Stimulated activated memory B cell treated with anti-CD40 and anti-IgM and Interleukin-4, amounts not matched to agents 10 μg/mL and 1 μg/mL and 100 μg/mL, for 72 hours (primary cell): Measurements from ENCODE around the gene TMEM267.
"Not testable (repeated sequence)": the region's sequence is repeated elsewhere in the genome, so short reads cannot be mapped to it uniquely, and the experiment has no call there.

Experiments
- ATAC-seq: fragments of 150-1000 bp; cut with Tn5 transposase; 2 replicates; pipeline ENCODE4 v1.10.0; 2021
- H3K27ac Mint-ChIP-seq: one replicate; pipeline ENCODE4 v1.8.0; 2022; ENCODE audit warnings: mild to moderate bottlenecking, mixed read lengths
- H3K27me3 Mint-ChIP-seq: one replicate; pipeline ENCODE4 v1.8.0; 2022; ENCODE audit warnings: mixed read lengths
- H3K36me3 Mint-ChIP-seq: one replicate; pipeline ENCODE4 v1.8.0; 2022; ENCODE audit warnings: mixed read lengths
- H3K4me1 Mint-ChIP-seq: one replicate; pipeline ENCODE4 v1.8.0; 2022; ENCODE audit warnings: mixed read lengths
- H3K4me3 Mint-ChIP-seq: one replicate; pipeline ENCODE4 v1.8.0; 2022; ENCODE audit warnings: mild to moderate bottlenecking, moderate library complexity, mixed read lengths
- H3K9me3 Mint-ChIP-seq: one replicate; pipeline ENCODE4 v1.8.0; 2022; ENCODE audit warnings: mixed read lengths

The TMEM267 gene, protein sequence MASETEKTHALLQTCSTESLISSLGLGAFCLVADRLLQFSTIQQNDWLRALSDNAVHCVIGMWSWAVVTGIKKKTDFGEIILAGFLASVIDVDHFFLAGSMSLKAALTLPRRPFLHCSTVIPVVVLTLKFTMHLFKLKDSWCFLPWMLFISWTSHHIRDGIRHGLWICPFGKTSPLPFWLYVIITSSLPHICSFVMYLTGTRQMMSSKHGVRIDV

DNA sequence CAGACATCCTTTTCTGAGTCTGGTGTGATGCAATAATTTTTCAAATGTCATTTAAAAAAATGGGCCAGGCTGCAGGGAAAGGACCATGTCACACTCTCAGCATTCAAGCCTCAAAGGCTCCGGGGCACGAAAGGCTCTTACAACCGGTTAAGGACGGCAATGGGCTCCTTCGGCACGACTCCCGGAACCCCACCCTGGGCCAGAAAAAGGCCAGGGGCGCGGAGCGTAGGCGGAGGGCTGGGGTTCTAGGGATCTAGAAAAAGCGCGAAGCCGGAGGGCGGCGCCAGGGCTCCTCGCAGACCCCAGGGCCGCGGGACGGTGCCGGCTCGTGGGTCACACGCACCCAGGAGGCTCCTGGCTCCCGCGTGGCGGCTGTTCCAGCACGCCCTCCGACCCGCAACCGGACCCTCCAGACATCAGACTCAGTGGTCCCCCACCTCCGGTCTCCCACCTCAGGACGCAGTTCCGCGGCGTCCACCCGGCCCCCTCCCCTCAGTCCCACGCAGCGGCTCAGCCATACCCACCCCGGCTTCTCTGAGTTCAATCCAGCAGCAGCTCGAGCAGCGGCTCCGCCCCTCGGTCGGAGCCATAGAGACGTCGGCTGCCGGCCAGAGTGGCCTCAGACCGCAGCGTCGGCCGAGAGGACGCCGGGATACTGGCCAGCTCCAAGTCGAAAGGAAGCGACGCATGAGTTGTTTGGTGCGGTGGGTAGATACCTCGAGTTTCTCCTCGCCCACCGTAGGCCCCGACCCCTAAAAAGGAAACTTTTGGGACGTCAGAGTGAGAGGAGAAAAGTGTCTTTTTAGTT, at the start of gene TMEM267:
TSS of gene TMEM267 (minus strand) at position 568 of the 808 bp plus-strand sequence. CDS start 29,896 bp downstream, outside the sequence.
- ATAC-seq = peak; percentile 96
- H3K36me3 Mint-ChIP-seq = peaks cover 5% of the 10 kb centered on the region
- peaks cover 31% of the 10 kb centered on the region for H3K4me1 Mint-ChIP-seq
- no peaks in the 10 kb centered on the region for H3K9me3 Mint-ChIP-seq
- no peaks in the 10 kb centered on the region for H3K27me3 Mint-ChIP-seq
- H3K4me3 Mint-ChIP-seq = peak within 1 kb of the TSS; percentile 90
- H3K27ac Mint-ChIP-seq = peak within 1 kb of the TSS; percentile 98

DNA sequence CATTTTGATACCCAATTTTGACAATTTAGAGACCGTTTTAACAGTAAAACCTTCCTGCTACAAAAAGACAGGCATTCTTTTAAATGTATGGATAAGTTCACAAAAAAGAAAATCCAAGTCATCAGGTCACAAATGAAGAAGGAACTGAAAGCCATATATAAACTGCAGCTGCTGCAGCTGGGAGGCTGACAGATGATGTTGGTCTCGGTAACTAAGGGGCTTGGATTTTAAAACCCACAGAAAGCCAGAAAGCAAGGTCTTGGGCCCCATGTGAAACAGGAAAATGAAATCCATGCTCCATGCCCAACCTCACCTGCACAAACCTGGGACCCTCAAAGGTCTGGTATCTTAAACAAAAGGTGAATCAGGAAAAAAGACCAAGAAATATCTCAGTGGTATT, 47.0 kb upstream of the TMEM267 start:
- ATAC-seq = no peak
- no peak overlapping the region for H3K27ac Mint-ChIP-seq
- no peaks in the 10 kb centered on the region for H3K27me3 Mint-ChIP-seq
- no peak overlapping the region for H3K4me3 Mint-ChIP-seq
- no peaks in the 10 kb centered on the region for H3K9me3 Mint-ChIP-seq
- peaks cover 59% of the 10 kb centered on the region for H3K36me3 Mint-ChIP-seq
- H3K4me1 Mint-ChIP-seq = no peaks in the 10 kb centered on the region

GRCh38 chr5:43523662-43524072, 40.0 kb upstream of the TMEM267 start:
- no peaks in the 10 kb centered on the region for H3K9me3 Mint-ChIP-seq
- no peak for ATAC-seq
- no peak overlapping the region for H3K27ac Mint-ChIP-seq
- peaks cover 42% of the 10 kb centered on the region for H3K36me3 Mint-ChIP-seq
- no peaks in the 10 kb centered on the region for H3K27me3 Mint-ChIP-seq
- no peaks in the 10 kb centered on the region for H3K4me1 Mint-ChIP-seq
- no peak overlapping the region for H3K4me3 Mint-ChIP-seq

DNA sequence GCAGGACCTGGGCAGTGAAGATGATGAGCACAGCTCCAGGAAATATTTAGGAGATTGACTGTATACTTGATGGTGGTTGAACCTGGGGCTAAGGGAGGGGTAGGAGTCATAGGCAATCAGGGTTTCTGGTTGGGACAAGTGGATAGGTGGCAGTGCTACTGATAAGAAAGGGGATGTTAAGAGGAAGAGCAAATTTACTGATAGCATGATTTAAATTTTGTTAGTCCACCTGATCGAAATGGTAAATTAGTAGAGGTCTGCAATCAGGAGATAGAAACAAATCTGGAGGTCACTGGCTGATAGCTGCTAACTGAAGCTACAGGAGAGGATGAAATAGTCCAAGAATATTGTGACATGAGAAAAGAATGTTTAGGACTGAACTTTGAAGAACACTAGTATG, 37.0 kb upstream of the TMEM267 start:
- H3K27ac Mint-ChIP-seq = no peak overlapping the region
- no peak overlapping the region for H3K4me3 Mint-ChIP-seq

DNA sequence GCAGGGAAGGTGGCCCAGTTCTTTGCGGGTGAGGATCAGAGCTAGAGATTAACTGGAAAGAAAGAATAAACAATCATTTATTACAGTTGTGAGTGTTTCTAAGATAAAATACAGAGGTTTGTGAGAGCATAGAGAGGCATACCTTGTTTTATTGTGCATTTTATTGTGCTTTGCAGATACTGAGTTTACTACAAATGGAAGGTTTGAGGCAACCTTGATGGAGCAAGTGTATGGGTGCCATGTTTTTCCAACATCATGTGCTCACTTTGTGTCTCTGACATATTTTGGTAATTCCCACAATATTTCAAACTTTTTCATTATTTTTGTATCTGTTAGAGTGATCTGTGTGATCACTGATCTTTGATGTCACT, 32.0 kb upstream of the TMEM267 start:
- no peaks in the 10 kb centered on the region for H3K27me3 Mint-ChIP-seq
- H3K36me3 Mint-ChIP-seq = peaks cover 5% of the 10 kb centered on the region
- H3K27ac Mint-ChIP-seq = peak overlapping the region; percentile 92
- ATAC-seq = no peak
- H3K4me3 Mint-ChIP-seq = peak overlapping the region; percentile 89
- peaks cover 32% of the 10 kb centered on the region for H3K4me1 Mint-ChIP-seq
- no peaks in the 10 kb centered on the region for H3K9me3 Mint-ChIP-seq

More for the DNA sequence above, 37.0 kb upstream of the TMEM267 start:
- no peak for ATAC-seq
- H3K4me1 Mint-ChIP-seq = peaks cover 6% of the 10 kb centered on the region
- peaks cover 25% of the 10 kb centered on the region for H3K36me3 Mint-ChIP-seq
- H3K9me3 Mint-ChIP-seq = no peaks in the 10 kb centered on the region
- H3K27me3 Mint-ChIP-seq = no peaks in the 10 kb centered on the region

GRCh38 chr5:43514816-43515677, 31.4 kb upstream of the TMEM267 start, which contains the start of gene C5orf34:
Gene C5orf34 (minus strand): TSS chr5:43515148. CDS start chr5:43509339, 5,809 bp downstream.
- no peaks in the 10 kb centered on the region for H3K27me3 Mint-ChIP-seq
- no peaks in the 10 kb centered on the region for H3K9me3 Mint-ChIP-seq
- H3K4me3 Mint-ChIP-seq = peak within 1 kb of the TSS; percentile 89
- H3K27ac Mint-ChIP-seq = peak within 1 kb of the TSS; percentile 92
- H3K4me1 Mint-ChIP-seq = peaks cover 32% of the 10 kb centered on the region
- ATAC-seq = peak; percentile 99
- peaks cover 5% of the 10 kb centered on the region for H3K36me3 Mint-ChIP-seq

DNA sequence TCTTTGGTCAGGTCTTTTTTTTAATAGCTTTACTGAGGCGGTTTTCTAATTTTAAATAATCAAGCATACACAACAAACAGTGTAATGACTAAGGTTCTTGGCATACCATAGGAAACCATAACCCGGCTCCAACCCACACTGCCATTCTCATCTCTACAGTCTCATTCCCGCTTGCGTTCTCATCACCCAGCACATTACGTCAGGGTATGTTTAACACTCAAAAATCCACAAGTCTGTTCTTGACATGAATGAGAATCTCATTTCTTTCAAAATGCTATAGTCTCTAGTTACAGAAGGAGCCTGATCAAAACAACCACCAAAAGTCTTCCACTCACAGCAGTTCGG, 30.8 kb upstream of the TMEM267 start:
- ATAC-seq = peak; percentile 38
- Mint-ChIP-seq H3K4me1 (peaks cover 32% of the 10 kb centered on the region), H3K36me3 (peaks cover 5% of the 10 kb centered on the region), H3K27me3 (no peaks in the 10 kb centered on the region), H3K4me3 (peak overlapping the region; percentile 89), H3K9me3 (no peaks in the 10 kb centered on the region), H3K27ac (peak overlapping the region; percentile 92)

- Mint-ChIP-seq H3K27me3 (no peaks in the 10 kb centered on the region), H3K4me1 (peaks cover 32% of the 10 kb centered on the region), H3K9me3 (no peaks in the 10 kb centered on the region), H3K4me3 (peak overlapping the region; percentile 89), H3K27ac (peak overlapping the region; percentile 92), H3K36me3 (peaks cover 5% of the 10 kb centered on the region)
- no peak for ATAC-seq
Measured at GRCh38 chr5:43514025-43514424, 30.4 kb upstream of the TMEM267 start.

DNA sequence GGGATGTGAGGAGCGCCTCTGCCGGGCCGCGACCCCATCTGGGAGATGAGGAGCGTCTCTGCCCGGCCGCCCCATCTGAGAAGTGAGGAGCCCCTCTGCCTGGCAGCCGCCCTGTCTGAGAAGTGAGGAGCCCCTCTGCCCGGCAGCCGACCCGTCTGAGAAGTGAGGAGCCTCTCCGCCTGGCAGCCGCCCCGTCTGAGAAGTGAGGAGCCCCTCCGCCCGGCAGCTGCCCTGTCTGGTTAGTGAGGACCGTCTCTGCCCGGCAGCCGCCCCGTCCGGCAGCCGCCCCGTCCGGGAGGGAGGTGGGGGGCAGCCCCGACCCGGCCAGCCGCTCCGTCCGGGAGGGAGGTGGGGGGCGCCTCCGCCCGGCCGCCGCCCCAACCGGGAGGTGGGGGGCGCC, 27.4 kb upstream of the TMEM267 start:
- H3K27me3 Mint-ChIP-seq, H3K4me3 Mint-ChIP-seq, ATAC-seq, H3K27ac Mint-ChIP-seq, H3K36me3 Mint-ChIP-seq, H3K9me3 Mint-ChIP-seq: not testable (repeated sequence)
- peaks cover 27% of the 10 kb centered on the region for H3K4me1 Mint-ChIP-seq

- H3K4me1 Mint-ChIP-seq = no peaks in the 10 kb centered on the region
- H3K27ac Mint-ChIP-seq = no peak overlapping the region
- no peaks in the 10 kb centered on the region for H3K36me3 Mint-ChIP-seq
- H3K27me3 Mint-ChIP-seq = no peaks in the 10 kb centered on the region
- H3K9me3 Mint-ChIP-seq = no peaks in the 10 kb centered on the region
- no peak overlapping the region for H3K4me3 Mint-ChIP-seq
- no peak for ATAC-seq
Measured at GRCh38 chr5:43498581-43498980, 14.9 kb upstream of the TMEM267 start.

DNA sequence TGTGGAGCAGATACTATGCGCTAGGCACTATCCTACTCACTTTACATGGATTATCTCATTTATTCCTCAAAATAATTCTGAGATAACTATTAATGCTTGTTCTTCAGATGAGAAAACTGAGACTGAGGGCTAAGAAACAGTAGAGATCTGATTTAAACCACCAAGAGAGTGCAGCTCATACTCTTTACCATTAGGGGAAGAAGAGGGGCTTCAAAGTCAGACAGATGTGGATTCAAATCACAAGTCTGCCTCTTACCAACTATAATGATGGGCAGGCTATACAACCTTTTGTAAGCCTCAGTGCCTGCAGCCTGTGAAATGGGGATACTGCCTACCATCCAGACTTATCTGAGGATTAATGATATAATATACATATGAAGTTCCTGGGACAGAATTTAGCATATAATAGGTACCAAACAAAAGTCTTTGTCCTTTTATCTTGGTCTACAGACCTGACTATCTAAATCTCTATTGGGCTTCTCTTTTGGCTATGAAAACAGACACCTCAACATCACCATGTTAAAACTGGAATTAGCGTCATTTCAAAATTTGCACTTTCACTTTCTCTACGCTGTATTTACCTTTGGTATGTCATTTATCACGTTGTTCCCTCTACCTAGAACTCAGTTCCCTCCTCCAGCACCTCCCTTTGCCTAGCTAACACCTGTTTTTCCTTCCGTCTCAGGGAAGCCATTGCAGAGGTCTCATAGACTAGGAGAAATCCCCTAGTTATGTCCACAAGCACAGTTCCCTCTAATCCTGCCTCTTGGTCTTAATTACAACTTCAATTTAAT, 13.8 kb upstream of the TMEM267 start:
- Mint-ChIP-seq H3K4me1 (no peaks in the 10 kb centered on the region), H3K4me3 (no peak overlapping the region), H3K27ac (no peak overlapping the region), H3K36me3 (no peaks in the 10 kb centered on the region), H3K27me3 (no peaks in the 10 kb centered on the region), H3K9me3 (no peaks in the 10 kb centered on the region)
- no peak for ATAC-seq

- Mint-ChIP-seq H3K4me1 (no peaks in the 10 kb centered on the region), H3K9me3 (no peaks in the 10 kb centered on the region), H3K4me3 (no peak overlapping the region), H3K36me3 (peaks cover 5% of the 10 kb centered on the region), H3K27ac (no peak overlapping the region), H3K27me3 (no peaks in the 10 kb centered on the region)
- no peak for ATAC-seq
Measured at GRCh38 chr5:43491326-43491725, 7.7 kb upstream of the TMEM267 start.

DNA sequence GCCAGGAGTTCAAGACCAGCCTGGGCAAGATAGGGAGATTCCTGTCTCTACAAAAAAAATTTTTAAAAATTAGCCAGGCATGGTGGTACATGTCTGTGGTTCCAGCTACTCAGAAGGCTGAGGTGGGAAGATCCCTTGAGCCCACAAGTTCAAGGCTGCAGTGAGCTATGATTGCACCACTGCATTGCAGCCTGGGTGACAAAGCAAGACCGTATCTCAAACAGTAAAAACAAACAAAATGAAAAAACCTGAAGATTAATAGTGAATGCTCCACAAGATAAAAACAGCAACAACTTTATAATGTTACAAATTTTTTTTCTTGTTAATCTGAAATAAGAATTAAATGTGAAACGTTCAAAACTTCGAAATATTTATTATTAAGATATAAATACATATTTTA, 2.7 kb upstream of the TMEM267 start:
- peak overlapping the region; percentile 98 for H3K27ac Mint-ChIP-seq
- ATAC-seq = no peak
- H3K27me3 Mint-ChIP-seq = no peaks in the 10 kb centered on the region
- H3K9me3 Mint-ChIP-seq = no peaks in the 10 kb centered on the region
- no peak overlapping the region for H3K4me3 Mint-ChIP-seq
- H3K4me1 Mint-ChIP-seq = peaks cover 28% of the 10 kb centered on the region
- H3K36me3 Mint-ChIP-seq = peaks cover 5% of the 10 kb centered on the region

DNA sequence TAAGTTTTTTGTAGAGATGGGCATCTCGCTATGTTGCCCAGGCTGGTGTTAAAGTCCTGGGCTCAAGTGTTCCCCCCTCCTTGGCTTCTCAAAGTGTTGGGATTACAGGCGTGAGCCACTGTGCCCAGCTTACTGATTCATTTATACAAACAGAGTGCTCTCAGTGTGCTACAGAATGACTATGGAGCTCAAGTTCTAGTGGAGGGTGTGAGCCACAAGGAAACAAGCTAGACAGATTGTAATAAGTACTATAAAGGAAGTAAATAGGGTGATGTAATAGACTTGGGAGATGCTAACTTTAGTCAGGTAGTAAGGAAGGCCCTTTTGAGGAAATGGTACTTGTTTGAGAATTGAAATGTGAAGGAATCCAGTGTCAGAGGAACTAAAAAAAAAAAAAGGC, 1.7 kb upstream of the TMEM267 start:
- H3K36me3 Mint-ChIP-seq = peaks cover 5% of the 10 kb centered on the region
- no peaks in the 10 kb centered on the region for H3K27me3 Mint-ChIP-seq
- peak overlapping the region; percentile 98 for H3K27ac Mint-ChIP-seq
- no peak overlapping the region for H3K4me3 Mint-ChIP-seq
- H3K4me1 Mint-ChIP-seq = peaks cover 31% of the 10 kb centered on the region
- no peaks in the 10 kb centered on the region for H3K9me3 Mint-ChIP-seq
- ATAC-seq = no peak
